Ascending aorta (tissue), 2 donors: ENCODE results near the gene VTI1A. TPM values are rescaled to one million over a fixed set of nuclear protein-coding genes. Genes with fewer than 3 reads are reported as not detected.

ENCODE experiments used
- DNase-seq, 2 donors: peaks; one replicate each; pipeline ENCODE4 v3.0.0-alpha.2; 2019; ENCODE audit warnings: low spot score in 2 of 2
- H3K27ac ChIP-seq, 2 donors: fragments of 200-600 bp; sonication (generic); one replicate each; pipeline ENCODE4 v1.5.1; 2016 to 2017; ENCODE audit warnings: mild to moderate bottlenecking in 1 of 2
- H3K27me3 ChIP-seq: fragments of 200-600 bp; sonication (generic); one replicate; pipeline ENCODE4 v1.5.1; 2017
- H3K36me3 ChIP-seq, 2 donors: fragments of 200-600 bp; sonication (generic); one replicate each; pipeline ENCODE4 v1.5.1; 2016
- H3K4me1 ChIP-seq, 2 donors: fragments of 200-600 bp; sonication (generic); one replicate each; pipeline ENCODE4 v1.5.1; 2016 to 2017; ENCODE audit warnings: mild to moderate bottlenecking in 1 of 2
- H3K4me3 ChIP-seq, 2 donors: fragments of 200-600 bp; sonication (generic); one replicate each; pipeline ENCODE4 v1.5.1; 2016 to 2017; ENCODE audit warnings: mild to moderate bottlenecking in 1 of 2
- H3K9me3 ChIP-seq, 2 donors: fragments of 200-600 bp; sonication (generic); one replicate each; pipeline ENCODE4 v1.5.1; 2016
- CTCF ChIP-seq, 3 experiments: fragments of 200-600 bp in 2 of 3; fragments of 450-650 bp in 1 of 3; sonication (generic) in 2 of 3; IDR thresholded peaks; one replicate each; pipeline ENCODE4 v1.5.1; 2016 to 2019; ENCODE audit warnings: antibody characterized with exemption in 3 of 3, mild to moderate bottlenecking in 1 of 3, moderate library complexity in 1 of 3
- intact Hi-C: fragments of 100-400 bp; cut with DNase I; formaldehyde crosslinking; loops from one replicate; pipeline ENCODE4 v1.15.1; 2023
- total RNA-seq: library from RNA; depleted of rRNA; stranded (reverse); fragments of >200 nt; gene quantifications from one replicate; pipeline ENCODE4 v1.1.0, GENCODE V29; 2016

VTI1A gene
- total RNA-seq, 1 donor from 2014 or later, result 32.5 TPM

- no peaks in the 10 kb centered on the region for H3K27me3 ChIP-seq
- H3K9me3 ChIP-seq, result no peaks in the 10 kb centered on the region
- TF ChIP-seq CTCF (IDR thresholded peaks at IDR 0.05), result no peak
- H3K36me3 ChIP-seq, result no peaks in the 10 kb centered on the region
- intact Hi-C loops, result no loop called here
- no peak overlapping the region for H3K27ac ChIP-seq
- H3K4me3 ChIP-seq, result no peak overlapping the region
- no peaks in the 10 kb centered on the region for H3K4me1 ChIP-seq
- DNase-seq, result no peak
Measured at GRCh38 chr10:112603062-112603461, 156.0 kb downstream of the VTI1A start.

- no peaks in the 10 kb centered on the region for H3K36me3 ChIP-seq
- DNase-seq, result no peak
- H3K27me3 ChIP-seq, result no peaks in the 10 kb centered on the region
- intact Hi-C loops, result no loop called here
- H3K4me1 ChIP-seq, result no peaks in the 10 kb centered on the region
- no peak for TF ChIP-seq CTCF (IDR thresholded peaks at IDR 0.05)
- H3K4me3 ChIP-seq, result no peak overlapping the region
- H3K27ac ChIP-seq, result no peak overlapping the region
- no peaks in the 10 kb centered on the region for H3K9me3 ChIP-seq
Measured at GRCh38 chr10:112605063-112605462, 158.0 kb downstream of the VTI1A start.

DNA sequence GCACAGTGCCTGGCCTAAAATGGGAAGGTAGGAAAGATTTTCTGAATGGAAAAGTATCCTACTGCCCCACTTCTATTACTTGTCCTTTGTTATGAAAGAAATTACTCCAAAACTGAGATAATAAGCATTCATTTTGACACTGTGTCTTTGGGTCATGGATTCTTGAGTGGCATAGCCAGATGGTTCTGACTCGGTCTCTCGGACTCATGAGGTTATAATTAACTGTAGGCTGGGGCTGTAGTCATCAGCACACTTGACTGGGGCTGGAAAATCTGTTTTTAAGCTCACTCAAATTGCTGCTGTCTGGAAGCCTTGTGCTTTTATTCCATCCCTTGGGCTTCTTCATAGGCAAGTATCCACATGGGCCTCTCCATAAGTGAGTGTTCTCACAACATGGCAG is 160.5 kb downstream of the VTI1A start:
- no peak overlapping the region for H3K27ac ChIP-seq
- no peaks in the 10 kb centered on the region for H3K27me3 ChIP-seq
- no peak overlapping the region for H3K4me3 ChIP-seq
- intact Hi-C loops, result no loop called here
- no peaks in the 10 kb centered on the region for H3K36me3 ChIP-seq
- no peaks in the 10 kb centered on the region for H3K4me1 ChIP-seq
- H3K9me3 ChIP-seq, result no peaks in the 10 kb centered on the region
- DNase-seq, result no peak
- no peak for TF ChIP-seq CTCF (IDR thresholded peaks at IDR 0.05)

DNA sequence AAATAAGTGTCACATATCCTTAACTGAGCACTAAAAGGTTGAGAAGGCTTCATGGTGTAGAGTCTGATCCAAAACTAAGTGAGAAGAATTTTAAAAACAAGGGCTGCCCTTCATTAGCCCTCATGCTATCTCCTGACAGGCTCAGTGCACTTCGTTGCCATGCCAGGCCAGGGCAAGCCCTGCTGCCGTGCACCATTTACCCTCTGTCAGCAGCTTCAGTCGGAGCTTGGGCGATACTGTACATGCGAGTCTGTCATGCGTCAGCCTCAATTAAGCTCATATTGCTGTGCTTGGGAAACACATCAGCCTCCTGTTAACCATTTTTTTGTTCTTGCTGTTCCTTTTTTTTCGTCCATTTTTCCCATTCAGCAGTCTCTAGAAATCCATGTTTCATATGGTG is 166.6 kb downstream of the VTI1A start:
- Histone ChIP-seq H3K4me1 (no peaks in the 10 kb centered on the region), H3K9me3 (peaks cover 0 to 6% of the 10 kb centered on the region in 2 donors), H3K4me3 (no peak overlapping the region), H3K36me3 (peaks cover 0 to 3% of the 10 kb centered on the region in 2 donors), H3K27me3 (no peaks in the 10 kb centered on the region), H3K27ac (no peak overlapping the region)
- intact Hi-C loops, result no loop called here
- DNase-seq, result no peak
- TF ChIP-seq CTCF (IDR thresholded peaks at IDR 0.05), result no peak

GRCh38 chr10:112614072-112614471 is 167.1 kb downstream of the VTI1A start:
- DNase-seq, result no peak
- H3K36me3 ChIP-seq, result peaks cover 0 to 3% of the 10 kb centered on the region in 2 donors
- intact Hi-C loops, result no loop called here
- no peaks in the 10 kb centered on the region for H3K27me3 ChIP-seq
- H3K9me3 ChIP-seq, result peaks cover 0 to 6% of the 10 kb centered on the region in 2 donors
- no peak for TF ChIP-seq CTCF (IDR thresholded peaks at IDR 0.05)
- no peak overlapping the region for H3K27ac ChIP-seq
- no peak overlapping the region for H3K4me3 ChIP-seq
- H3K4me1 ChIP-seq, result no peaks in the 10 kb centered on the region

GRCh38 chr10:112614586-112614985 is 167.6 kb downstream of the VTI1A start:
- H3K4me1 ChIP-seq, result no peaks in the 10 kb centered on the region
- TF ChIP-seq CTCF (IDR thresholded peaks at IDR 0.05), result no peak
- peaks cover 0 to 3% of the 10 kb centered on the region in 2 donors for H3K36me3 ChIP-seq
- no peak overlapping the region for H3K27ac ChIP-seq
- DNase-seq, result no peak
- no peaks in the 10 kb centered on the region for H3K27me3 ChIP-seq
- no peak overlapping the region for H3K4me3 ChIP-seq
- intact Hi-C loops, result no loop called here
- H3K9me3 ChIP-seq, result peaks cover 0 to 6% of the 10 kb centered on the region in 2 donors
